Activated CD4-positive, alpha-beta memory T cell treated with anti-CD3 and anti-CD28 coated beads for 36 hours (primary cell): ENCODE measurements around the gene NOTCH2. TPM values are rescaled to one million over a fixed set of nuclear protein-coding genes. Genes with fewer than 3 reads are reported as not detected.

Source experiments
- CTCF ChIA-PET: fragments of 350-600 bp; sonication (Branson Sonifier 250); formaldehyde crosslinking; loops from one replicate; lab custom pipeline; 2021; ENCODE audit warnings: antibody characterized with exemption, inconsistent platforms; lab: Charles Lee
- POLR2A ChIA-PET: fragments of 350-600 bp; sonication (Branson Sonifier 250); formaldehyde crosslinking; loops from one replicate; lab custom pipeline; 2021; ENCODE audit warnings: antibody characterized with exemption; lab: Charles Lee
- DNase-seq: peaks from one replicate; pipeline ENCODE4 v3.0.0-alpha.2; 2020
- H3K27ac Mint-ChIP-seq: one replicate; pipeline ENCODE4 v1.8.0; 2021; ENCODE audit warnings: mixed read lengths
- H3K27me3 Mint-ChIP-seq: one replicate; pipeline ENCODE4 v1.8.0; 2021; ENCODE audit warnings: mixed read lengths
- H3K36me3 Mint-ChIP-seq: one replicate; pipeline ENCODE4 v1.8.0; 2021; ENCODE audit warnings: mixed read lengths
- H3K4me1 Mint-ChIP-seq: one replicate; pipeline ENCODE4 v1.8.0; 2021; ENCODE audit warnings: low read depth, mixed read lengths
- H3K4me3 Mint-ChIP-seq: one replicate; pipeline ENCODE4 v1.8.0; 2021; ENCODE audit warnings: mild to moderate bottlenecking, mixed read lengths
- H3K9me3 Mint-ChIP-seq: one replicate; pipeline ENCODE4 v1.8.0; 2021; ENCODE audit warnings: mixed read lengths
- intact Hi-C: fragments of 100-400 bp; cut with micrococcal nuclease; formaldehyde crosslinking; loops from one replicate; pipeline ENCODE4 v1.15.1; 2023
- total RNA-seq, 2 experiments: library from RNA; stranded (reverse); gene quantifications; one replicate each; pipeline ENCODE4 v1.2.3, GENCODE V29; 2021

The NOTCH2 gene
- total RNA-seq, 2 experiments from 2014 or later: 57.2 to 62.4 TPM

GRCh38 chr1:119891386-119891785 lies 178.1 kb downstream of the NOTCH2 start:
- peaks cover 22% of the 10 kb centered on the region for H3K27me3 Mint-ChIP-seq
- H3K4me1 Mint-ChIP-seq: peaks cover 13% of the 10 kb centered on the region
- H3K27ac Mint-ChIP-seq: no peak overlapping the region
- intact Hi-C loops: no loop called here
- peaks cover 11% of the 10 kb centered on the region for H3K9me3 Mint-ChIP-seq
- no peak overlapping the region for H3K4me3 Mint-ChIP-seq
- DNase-seq: no peak
- CTCF ChIA-PET: no interaction called here
- POLR2A ChIA-PET: no interaction called here
- H3K36me3 Mint-ChIP-seq: peaks cover 7% of the 10 kb centered on the region

DNA sequence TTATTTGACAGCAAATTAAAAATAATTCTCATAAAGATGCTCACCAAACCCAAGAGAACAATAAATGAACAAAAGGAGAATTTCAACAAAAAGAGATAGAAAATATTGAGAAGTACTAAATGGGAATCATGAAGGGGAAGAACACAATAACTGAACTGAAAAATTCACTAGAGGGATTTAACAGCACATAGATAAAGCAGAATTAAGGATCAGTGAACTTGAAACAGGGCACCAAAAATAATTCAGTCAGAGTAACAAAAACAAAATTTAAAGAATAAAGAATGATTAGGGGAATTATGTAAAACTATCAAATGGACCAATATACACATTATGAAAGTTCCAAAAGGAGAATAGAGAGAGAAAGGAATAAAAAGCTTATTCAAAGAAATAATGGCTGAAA lies 181.0 kb downstream of the NOTCH2 start:
- H3K27ac Mint-ChIP-seq: no peak overlapping the region
- intact Hi-C loops: no loop called here
- DNase-seq: no peak
- H3K27me3 Mint-ChIP-seq: peaks cover 24% of the 10 kb centered on the region
- H3K4me1 Mint-ChIP-seq: peaks cover 7% of the 10 kb centered on the region
- peaks cover 7% of the 10 kb centered on the region for H3K36me3 Mint-ChIP-seq
- ChIA-PET POLR2A (no interaction called here), CTCF (no interaction called here)
- H3K4me3 Mint-ChIP-seq: no peak overlapping the region
- H3K9me3 Mint-ChIP-seq: peaks cover 11% of the 10 kb centered on the region

GRCh38 chr1:119887427-119887826 lies 182.0 kb downstream of the NOTCH2 start:
- intact Hi-C loops: no loop called here
- H3K4me3 Mint-ChIP-seq: no peak overlapping the region
- DNase-seq: no peak
- no peak overlapping the region for H3K27ac Mint-ChIP-seq
- peaks cover 11% of the 10 kb centered on the region for H3K9me3 Mint-ChIP-seq
- peaks cover 24% of the 10 kb centered on the region for H3K27me3 Mint-ChIP-seq
- POLR2A ChIA-PET: no interaction called here
- CTCF ChIA-PET: interaction anchor here (0.8 to 2.8 kb wide), 5 partner anchors 61 to 91 kb away, joined by 3 to 12 read pairs (median 4); no protein-coding TSS in a partner anchor
- H3K36me3 Mint-ChIP-seq: peaks cover 7% of the 10 kb centered on the region
- H3K4me1 Mint-ChIP-seq: no peaks in the 10 kb centered on the region

- Mint-ChIP-seq H3K27me3 (peaks cover 22% of the 10 kb centered on the region), H3K4me3 (no peak overlapping the region), H3K36me3 (peaks cover 7% of the 10 kb centered on the region), H3K9me3 (peaks cover 11% of the 10 kb centered on the region), H3K27ac (no peak overlapping the region), H3K4me1 (no peaks in the 10 kb centered on the region)
- ChIA-PET POLR2A (no interaction called here), CTCF (interaction anchor here (0.7 to 2.8 kb wide), 12 partner anchors 10 to 79 kb away, joined by 3 to 12 read pairs (median 3); partner anchors contain the start of gene ADAM30)
- intact Hi-C loops: no loop called here
- DNase-seq: peak; percentile 75
These were observed 183.3 kb downstream of the NOTCH2 start for GRCh38 chr1:119885903-119886783.

DNA sequence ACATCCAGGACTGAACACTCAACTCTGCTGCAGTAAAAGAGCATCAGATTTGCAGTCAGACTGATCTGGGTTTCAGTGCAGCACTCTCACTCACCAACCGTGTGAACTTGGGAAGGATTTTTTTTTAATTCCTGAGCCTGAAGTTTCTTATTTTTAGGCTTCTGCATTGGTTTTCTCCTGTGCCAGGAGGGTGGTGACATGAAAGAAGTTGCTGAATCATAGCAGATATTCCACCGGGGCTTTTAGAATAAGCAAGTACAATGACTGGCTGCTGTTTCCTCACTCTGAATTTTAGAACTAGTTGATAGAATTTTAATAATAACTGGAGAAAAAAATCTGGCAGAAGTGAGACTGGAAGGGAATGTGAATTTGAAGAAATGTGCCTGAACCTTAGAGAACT lies 184.8 kb downstream of the NOTCH2 start:
- ChIA-PET POLR2A (no interaction called here), CTCF (interaction anchor here (2.8 kb wide), 1 partner anchor 64 kb away, joined by 12 read pairs; no protein-coding TSS in a partner anchor)
- no peak for DNase-seq
- peaks cover 7% of the 10 kb centered on the region for H3K36me3 Mint-ChIP-seq
- H3K27ac Mint-ChIP-seq: no peak overlapping the region
- intact Hi-C loops: no loop called here
- H3K4me1 Mint-ChIP-seq: no peaks in the 10 kb centered on the region
- H3K9me3 Mint-ChIP-seq: peaks cover 11% of the 10 kb centered on the region
- H3K27me3 Mint-ChIP-seq: peaks cover 27% of the 10 kb centered on the region
- H3K4me3 Mint-ChIP-seq: no peak overlapping the region

DNA sequence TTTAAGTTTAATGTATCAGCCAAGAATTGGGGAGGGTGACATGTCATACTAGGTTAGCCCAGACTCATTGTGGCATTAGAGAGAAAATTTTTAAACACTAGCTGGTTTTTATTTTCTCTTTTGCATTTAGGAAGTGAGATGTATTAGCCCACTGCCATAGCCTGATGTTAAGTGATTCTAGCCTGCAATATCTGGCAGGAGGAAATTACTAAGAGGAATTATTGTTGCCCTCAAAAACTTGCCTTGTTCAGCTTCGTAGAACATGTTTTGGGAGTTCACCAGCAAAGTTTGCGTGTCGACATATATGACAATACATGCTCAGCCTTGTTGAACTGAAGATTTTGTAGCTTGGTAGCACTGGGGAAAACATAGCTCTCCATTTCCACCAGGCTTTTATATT lies 185.6 kb downstream of the NOTCH2 start:
- H3K27me3 Mint-ChIP-seq: peaks cover 24% of the 10 kb centered on the region
- no peak overlapping the region for H3K27ac Mint-ChIP-seq
- peaks cover 7% of the 10 kb centered on the region for H3K9me3 Mint-ChIP-seq
- H3K4me1 Mint-ChIP-seq: no peaks in the 10 kb centered on the region
- no peak for DNase-seq
- intact Hi-C loops: no loop called here
- ChIA-PET POLR2A (no interaction called here), CTCF (interaction anchor here (0.8 to 1.2 kb wide), 4 partner anchors 14 to 123 kb away, joined by 3 to 4 read pairs (median 4); no protein-coding TSS in a partner anchor)
- H3K4me3 Mint-ChIP-seq: no peak overlapping the region
- H3K36me3 Mint-ChIP-seq: peaks cover 7% of the 10 kb centered on the region

GRCh38 chr1:119882132-119883049 lies 187.1 kb downstream of the NOTCH2 start:
- H3K27ac Mint-ChIP-seq: no peak overlapping the region
- H3K4me3 Mint-ChIP-seq: no peak overlapping the region
- ChIA-PET CTCF (interaction anchor here (1.0 kb wide), 1 partner anchor 66 kb away, joined by 4 read pairs; no protein-coding TSS in a partner anchor), POLR2A (no interaction called here)
- intact Hi-C loops: no loop called here
- H3K4me1 Mint-ChIP-seq: no peaks in the 10 kb centered on the region
- H3K36me3 Mint-ChIP-seq: no peaks in the 10 kb centered on the region
- no peak for DNase-seq
- H3K9me3 Mint-ChIP-seq: no peaks in the 10 kb centered on the region
- peaks cover 16% of the 10 kb centered on the region for H3K27me3 Mint-ChIP-seq

GRCh38 chr1:119879510-119880434 lies 189.7 kb downstream of the NOTCH2 start:
- ChIA-PET CTCF (no interaction called here), POLR2A (no interaction called here)
- Mint-ChIP-seq H3K9me3 (no peaks in the 10 kb centered on the region), H3K4me1 (no peaks in the 10 kb centered on the region), H3K36me3 (no peaks in the 10 kb centered on the region), H3K27ac (no peak overlapping the region), H3K4me3 (no peak overlapping the region), H3K27me3 (peaks cover 11% of the 10 kb centered on the region)
- DNase-seq: no peak
- intact Hi-C loops: no loop called here

DNA sequence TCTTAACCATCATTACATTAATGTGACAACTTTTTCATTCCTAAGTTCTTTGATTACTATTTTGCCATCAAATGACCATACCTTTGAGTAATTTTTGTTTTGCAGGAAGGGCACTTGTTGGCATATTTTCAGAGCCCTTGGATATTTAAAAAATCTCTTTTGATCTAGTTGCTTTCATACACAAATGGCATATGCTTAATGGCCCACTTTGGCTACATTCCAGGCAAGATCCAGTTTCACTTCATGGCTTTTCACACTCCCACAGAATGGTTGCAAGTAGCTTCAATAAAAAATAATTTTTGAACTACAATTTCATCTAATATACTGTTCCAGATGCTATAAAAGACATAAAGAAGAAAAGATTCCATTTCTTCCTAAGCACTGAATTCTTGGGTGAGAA lies 191.3 kb downstream of the NOTCH2 start:
- intact Hi-C loops: no loop called here
- H3K27ac Mint-ChIP-seq: no peak overlapping the region
- peaks cover 14% of the 10 kb centered on the region for H3K27me3 Mint-ChIP-seq
- no peaks in the 10 kb centered on the region for H3K9me3 Mint-ChIP-seq
- no peak overlapping the region for H3K4me3 Mint-ChIP-seq
- H3K36me3 Mint-ChIP-seq: no peaks in the 10 kb centered on the region
- H3K4me1 Mint-ChIP-seq: no peaks in the 10 kb centered on the region
- ChIA-PET POLR2A (no interaction called here), CTCF (interaction anchor here (1.0 kb wide), 1 partner anchor 69 kb away, joined by 3 read pairs; no protein-coding TSS in a partner anchor)
- no peak for DNase-seq

- POLR2A ChIA-PET: no interaction called here
- Mint-ChIP-seq H3K4me3 (no peak overlapping the region), H3K9me3 (no peaks in the 10 kb centered on the region), H3K27ac (no peak overlapping the region), H3K27me3 (peaks cover 17% of the 10 kb centered on the region), H3K36me3 (no peaks in the 10 kb centered on the region), H3K4me1 (no peaks in the 10 kb centered on the region)
- intact Hi-C loops: loop anchor here (5.0 kb wide), 1 partner anchor 268 kb away; no protein-coding TSS in a partner anchor
- no peak for DNase-seq
- CTCF ChIA-PET: no interaction called here
These were observed 195.3 kb downstream of the NOTCH2 start for GRCh38 chr1:119874186-119874585.
